ENCODE data around the gene APOL6.

DNA sequence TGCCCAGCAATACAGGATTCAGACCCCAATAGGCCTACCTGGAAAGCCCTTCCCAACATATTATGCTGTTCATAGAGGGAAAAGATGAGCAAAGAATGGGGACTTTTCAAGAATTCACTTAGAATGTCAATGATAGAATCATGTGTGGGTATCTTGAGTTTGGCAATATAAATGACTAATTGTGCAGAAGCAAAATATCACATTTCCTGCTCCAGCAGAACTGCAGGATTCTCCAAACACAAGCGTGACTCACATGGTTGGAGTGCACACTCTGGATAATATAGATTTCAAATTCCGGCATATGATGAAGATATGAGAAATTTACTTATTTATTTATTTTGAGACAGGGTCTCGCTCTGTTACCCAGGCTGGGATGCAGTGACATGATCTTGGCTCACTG, 56.9 kb downstream of the APOL6 start:
- TF ChIP-seq, protein P1, sequence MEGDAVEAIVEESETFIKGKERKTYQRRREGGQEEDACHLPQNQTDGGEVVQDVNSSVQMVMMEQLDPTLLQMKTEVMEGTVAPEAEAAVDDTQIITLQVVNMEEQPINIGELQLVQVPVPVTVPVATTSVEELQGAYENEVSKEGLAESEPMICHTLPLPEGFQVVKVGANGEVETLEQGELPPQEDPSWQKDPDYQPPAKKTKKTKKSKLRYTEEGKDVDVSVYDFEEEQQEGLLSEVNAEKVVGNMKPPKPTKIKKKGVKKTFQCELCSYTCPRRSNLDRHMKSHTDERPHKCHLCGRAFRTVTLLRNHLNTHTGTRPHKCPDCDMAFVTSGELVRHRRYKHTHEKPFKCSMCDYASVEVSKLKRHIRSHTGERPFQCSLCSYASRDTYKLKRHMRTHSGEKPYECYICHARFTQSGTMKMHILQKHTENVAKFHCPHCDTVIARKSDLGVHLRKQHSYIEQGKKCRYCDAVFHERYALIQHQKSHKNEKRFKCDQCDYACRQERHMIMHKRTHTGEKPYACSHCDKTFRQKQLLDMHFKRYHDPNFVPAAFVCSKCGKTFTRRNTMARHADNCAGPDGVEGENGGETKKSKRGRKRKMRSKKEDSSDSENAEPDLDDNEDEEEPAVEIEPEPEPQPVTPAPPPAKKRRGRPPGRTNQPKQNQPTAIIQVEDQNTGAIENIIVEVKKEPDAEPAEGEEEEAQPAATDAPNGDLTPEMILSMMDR (IDR thresholded peaks at IDR 0.05) = no peak
- TF ChIP-seq POLR2AphosphoS5 (IDR thresholded peaks at IDR 0.05) (no peak), POLR2A (IDR thresholded peaks at IDR 0.05) (no peak)

All from suprapubic skin (tissue), 4 donors.